ENCODE results near the gene KCTD16.

Gene KCTD16

DNA sequence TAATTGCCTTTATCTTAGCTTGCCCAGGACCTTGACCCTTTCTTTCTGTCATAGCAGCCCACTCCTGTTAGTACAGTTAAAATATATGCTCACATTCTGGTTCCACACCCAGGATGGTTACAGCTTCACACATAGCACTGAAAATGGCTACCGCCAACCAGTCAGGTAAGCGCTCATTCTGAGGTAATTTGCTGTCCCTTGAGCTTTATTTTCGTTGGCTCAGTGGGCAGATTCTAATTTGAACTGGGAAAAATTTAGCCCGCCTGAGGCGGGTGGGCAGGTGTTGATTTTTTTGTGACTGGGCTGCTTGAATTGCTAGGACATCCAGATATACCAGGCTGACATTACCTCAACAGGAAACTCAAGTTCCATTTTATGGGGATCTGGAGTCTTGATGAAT lies 137.5 kb downstream of the KCTD16 start:
- no peaks in the 10 kb centered on the region for H3K9me3 ChIP-seq (ENCODE audit: severe bottlenecking)

GRCh38 chr5:144308906-144309670 lies 138.4 kb downstream of the KCTD16 start:
- TF ChIP-seq CTCF (IDR thresholded peaks at IDR 0.05; ENCODE audit: poor library complexity, severe bottlenecking), result no peak
- Histone ChIP-seq H3K4me3 (ENCODE audit: severe bottlenecking) (no peak overlapping the region), H3K27me3 (ENCODE audit: insufficient read depth, poor library complexity, severe bottlenecking) (peaks cover 18% of the 10 kb centered on the region), H3K27ac (ENCODE audit: poor library complexity, severe bottlenecking) (no peak overlapping the region), H3K4me1 (ENCODE audit: insufficient read depth, poor library complexity, severe bottlenecking) (no peaks in the 10 kb centered on the region), H3K9me3 (ENCODE audit: severe bottlenecking) (no peaks in the 10 kb centered on the region), H3K36me3 (ENCODE audit: low read depth) (no peaks in the 10 kb centered on the region)
- ATAC-seq (ENCODE audit: low read depth), result no peak
- no peak for DNase-seq (ENCODE audit: low spot score)

More for the DNA sequence above, 137.5 kb downstream of the KCTD16 start:
- no peak for TF ChIP-seq CTCF (IDR thresholded peaks at IDR 0.05; ENCODE audit: poor library complexity, severe bottlenecking)
- H3K4me3 ChIP-seq (ENCODE audit: severe bottlenecking), result no peak overlapping the region
- peaks cover 15% of the 10 kb centered on the region for H3K27me3 ChIP-seq (ENCODE audit: insufficient read depth, poor library complexity, severe bottlenecking)
- H3K36me3 ChIP-seq (ENCODE audit: low read depth), result no peaks in the 10 kb centered on the region
- no peaks in the 10 kb centered on the region for H3K4me1 ChIP-seq (ENCODE audit: insufficient read depth, poor library complexity, severe bottlenecking)
- ATAC-seq (ENCODE audit: low read depth) (no peak), DNase-seq (ENCODE audit: low spot score) (no peak)
- H3K27ac ChIP-seq (ENCODE audit: poor library complexity, severe bottlenecking), result no peak overlapping the region

DNA sequence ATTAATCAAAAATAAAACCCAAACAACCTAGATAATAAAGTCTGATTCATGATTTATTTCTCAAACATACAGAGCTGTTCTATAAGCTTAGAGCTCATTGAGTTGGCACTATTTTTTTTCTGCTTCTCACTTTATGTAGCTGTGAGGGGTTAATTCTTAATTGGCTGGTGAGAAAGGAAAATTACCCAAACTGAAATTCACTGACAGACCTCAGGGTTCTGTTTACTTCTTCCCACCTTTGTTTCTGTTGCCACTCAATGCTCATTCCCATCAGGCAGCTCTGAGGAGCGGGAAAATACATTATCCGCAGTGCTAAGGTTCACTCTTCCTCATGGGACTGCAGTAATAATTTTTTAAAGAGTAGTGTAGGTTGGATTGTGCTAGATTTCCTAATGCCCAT lies 139.9 kb downstream of the KCTD16 start:
- DNase-seq (ENCODE audit: low spot score), result no peak
- no peak overlapping the region for H3K27ac ChIP-seq (ENCODE audit: poor library complexity, severe bottlenecking)

GRCh38 chr5:144313147-144313726 lies 142.6 kb downstream of the KCTD16 start:
- no peaks in the 10 kb centered on the region for H3K9me3 ChIP-seq (ENCODE audit: severe bottlenecking)
- no peak for TF ChIP-seq CTCF (IDR thresholded peaks at IDR 0.05; ENCODE audit: poor library complexity, severe bottlenecking)
- DNase-seq (ENCODE audit: low spot score) (no peak), ATAC-seq (ENCODE audit: low read depth) (no peak)
- no peak overlapping the region for H3K27ac ChIP-seq (ENCODE audit: poor library complexity, severe bottlenecking)
- peaks cover 18% of the 10 kb centered on the region for H3K27me3 ChIP-seq (ENCODE audit: insufficient read depth, poor library complexity, severe bottlenecking)
- H3K4me1 ChIP-seq (ENCODE audit: insufficient read depth, poor library complexity, severe bottlenecking), result no peaks in the 10 kb centered on the region
- H3K36me3 ChIP-seq (ENCODE audit: low read depth), result no peaks in the 10 kb centered on the region
- no peak overlapping the region for H3K4me3 ChIP-seq (ENCODE audit: severe bottlenecking)

More for the DNA sequence above, 139.9 kb downstream of the KCTD16 start:
- Histone ChIP-seq H3K4me3 (ENCODE audit: severe bottlenecking) (no peak overlapping the region), H3K4me1 (ENCODE audit: insufficient read depth, poor library complexity, severe bottlenecking) (no peaks in the 10 kb centered on the region), H3K27me3 (ENCODE audit: insufficient read depth, poor library complexity, severe bottlenecking) (peaks cover 18% of the 10 kb centered on the region), H3K9me3 (ENCODE audit: severe bottlenecking) (no peaks in the 10 kb centered on the region), H3K36me3 (ENCODE audit: low read depth) (no peaks in the 10 kb centered on the region)
- ATAC-seq (ENCODE audit: low read depth), result no peak
- TF ChIP-seq CTCF (IDR thresholded peaks at IDR 0.05; ENCODE audit: poor library complexity, severe bottlenecking), result no peak

GRCh38 chr5:144315026-144315425 lies 144.4 kb downstream of the KCTD16 start:
- no peak overlapping the region for H3K27ac ChIP-seq (ENCODE audit: poor library complexity, severe bottlenecking)
- no peak for ATAC-seq (ENCODE audit: low read depth)

More at GRCh38 chr5:144315026-144315425, 144.4 kb downstream of the KCTD16 start:
- H3K27me3 ChIP-seq (ENCODE audit: insufficient read depth, poor library complexity, severe bottlenecking), result peaks cover 24% of the 10 kb centered on the region
- H3K4me3 ChIP-seq (ENCODE audit: severe bottlenecking), result no peak overlapping the region
- no peak for DNase-seq (ENCODE audit: low spot score)
- no peaks in the 10 kb centered on the region for H3K4me1 ChIP-seq (ENCODE audit: insufficient read depth, poor library complexity, severe bottlenecking)
- no peaks in the 10 kb centered on the region for H3K36me3 ChIP-seq (ENCODE audit: low read depth)
- TF ChIP-seq CTCF (IDR thresholded peaks at IDR 0.05; ENCODE audit: poor library complexity, severe bottlenecking), result no peak
- no peaks in the 10 kb centered on the region for H3K9me3 ChIP-seq (ENCODE audit: severe bottlenecking)

Measured in RWPE2 (cell line).